Measurements from ENCODE around the gene ALDH2.
"Not testable (repeated sequence)": the region's sequence is repeated elsewhere in the genome, so short reads cannot be mapped to it uniquely, and the experiment has no call there.

The ALDH2 gene

GRCh38 chr12:111789779-111790178 lies 23.0 kb downstream of the ALDH2 start:
- no peak for DNase-seq (ENCODE audit: low spot score)

DNA sequence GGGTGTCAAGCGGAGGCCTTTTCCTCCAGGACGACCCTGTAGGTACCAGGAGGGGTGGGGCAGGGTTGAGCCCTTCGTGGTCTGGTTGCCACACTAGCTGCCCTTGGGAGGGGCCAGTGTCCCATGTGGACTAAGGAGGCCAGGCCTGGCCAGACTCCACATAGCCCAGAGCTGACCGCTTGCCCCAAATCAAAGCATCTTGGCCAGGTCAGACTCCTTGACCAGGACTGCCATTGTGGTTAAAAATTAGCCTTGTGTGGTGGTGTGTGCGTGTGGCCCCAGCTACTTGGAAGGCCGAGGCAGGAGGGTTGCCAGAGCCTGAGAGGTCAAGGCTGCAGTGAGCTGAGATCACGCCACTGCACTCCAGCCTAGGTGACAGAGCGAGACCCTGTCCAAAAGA lies 24.8 kb downstream of the ALDH2 start:
- no peak for DNase-seq (ENCODE audit: low spot score)

- DNase-seq (ENCODE audit: low spot score) = peak; percentile 40
Observed at GRCh38 chr12:111792155-111792855, 25.6 kb downstream of the ALDH2 start.

- no peak for DNase-seq (ENCODE audit: low spot score)
Observed at GRCh38 chr12:111792856-111793235, 26.1 kb downstream of the ALDH2 start.

- no peak for DNase-seq (ENCODE audit: low spot score)
Observed at GRCh38 chr12:111798182-111798581, 31.4 kb downstream of the ALDH2 start.

GRCh38 chr12:111799758-111800157 lies 33.0 kb downstream of the ALDH2 start:
- DNase-seq (ENCODE audit: low spot score) = no peak

GRCh38 chr12:111803038-111803626 lies 36.4 kb downstream of the ALDH2 start:
- no peak for DNase-seq (ENCODE audit: low spot score)

DNA sequence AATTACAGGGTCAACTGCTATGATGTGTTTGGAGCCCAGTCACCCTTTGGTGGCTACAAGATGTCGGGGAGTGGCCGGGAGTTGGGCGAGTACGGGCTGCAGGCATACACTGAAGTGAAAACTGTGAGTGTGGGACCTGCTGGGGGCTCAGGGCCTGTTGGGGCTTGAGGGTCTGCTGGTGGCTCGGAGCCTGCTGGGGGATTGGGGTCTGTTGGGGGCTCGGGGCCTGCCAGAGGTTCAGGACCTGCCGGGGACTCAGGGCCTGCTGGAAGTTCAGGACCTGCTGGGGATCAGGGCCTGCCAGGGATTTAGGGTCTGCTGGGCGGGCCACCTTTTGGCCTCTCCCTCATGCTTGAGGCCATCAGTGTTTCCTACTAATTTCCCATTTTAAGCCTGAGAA lies 37.1 kb downstream of the ALDH2 start:
- DNase-seq (ENCODE audit: low spot score) = no peak

DNA sequence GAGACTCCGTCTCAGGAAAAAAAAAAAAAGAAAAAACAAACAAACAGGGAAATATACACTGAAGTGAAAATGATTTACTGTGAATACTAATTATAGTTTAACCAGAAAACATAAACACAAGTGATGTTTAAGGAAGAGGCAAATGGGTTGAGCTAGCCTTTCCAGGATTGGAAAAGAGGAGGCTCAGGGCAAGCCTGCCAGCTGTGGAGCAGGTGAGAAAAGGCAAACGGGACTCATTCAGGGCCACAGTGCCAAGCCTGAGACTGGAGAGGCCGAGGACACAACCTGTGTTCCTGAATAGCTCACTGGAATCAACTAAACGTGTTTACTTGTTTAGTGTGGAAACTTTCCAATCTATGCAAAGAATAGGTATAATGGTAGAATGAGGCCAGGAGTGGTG lies 39.6 kb downstream of the ALDH2 start:
- DNase-seq (ENCODE audit: low spot score) = no peak

DNA sequence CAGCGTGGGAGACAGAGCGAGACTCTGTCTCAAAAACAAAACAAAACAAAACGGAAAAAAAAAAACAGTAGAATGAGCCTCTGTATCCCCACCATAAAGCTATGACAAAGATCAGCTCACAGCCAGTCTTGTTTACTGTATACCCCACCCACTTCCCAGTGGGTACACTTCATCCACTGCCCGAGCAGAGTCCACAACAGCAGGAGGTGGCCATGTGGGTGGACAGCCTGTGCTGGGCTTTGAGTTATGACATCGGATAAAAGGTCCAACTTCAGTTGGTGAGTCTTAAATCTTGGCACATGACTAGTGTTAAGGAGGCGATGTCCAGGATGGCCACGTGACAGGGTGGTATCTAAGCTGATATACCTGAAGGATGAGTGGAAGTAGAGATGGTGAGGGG lies 40.5 kb downstream of the ALDH2 start:
- no peak for DNase-seq (ENCODE audit: low spot score)

GRCh38 chr12:111812881-111813741 lies 46.4 kb downstream of the ALDH2 start:
- peak; percentile 77 for DNase-seq (ENCODE audit: low spot score)

- no peak for DNase-seq (ENCODE audit: low spot score)
Observed at GRCh38 chr12:111816065-111816615, 49.4 kb downstream of the ALDH2 start.

- DNase-seq (ENCODE audit: low spot score) = not testable (repeated sequence)
Observed at GRCh38 chr12:111816898-111817297, 50.2 kb downstream of the ALDH2 start.

DNA sequence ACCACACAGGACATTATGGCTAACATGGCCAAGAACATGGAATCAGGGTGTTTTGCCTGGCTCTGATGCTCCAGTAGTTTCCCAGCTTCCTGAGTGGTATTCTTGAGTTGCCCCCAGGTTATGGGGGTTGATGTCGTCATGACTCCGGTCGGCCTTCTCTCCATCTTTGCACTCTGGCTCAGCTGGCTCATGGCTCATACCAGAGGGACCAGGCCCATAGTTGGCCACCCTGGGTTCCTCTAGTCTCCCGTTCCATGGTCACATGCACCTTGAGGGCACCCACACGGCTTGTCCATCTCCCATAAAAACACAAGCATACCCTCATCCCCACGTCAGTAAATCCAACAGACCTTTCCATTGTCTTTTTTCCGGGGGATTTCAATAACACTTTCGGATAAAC lies 51.6 kb downstream of the ALDH2 start:
- DNase-seq (ENCODE audit: low spot score) = no peak

GRCh38 chr12:111819191-111820158 lies 52.7 kb downstream of the ALDH2 start:
- DNase-seq (ENCODE audit: low spot score) = no peak

GRCh38 chr12:111820828-111821227 lies 54.1 kb downstream of the ALDH2 start:
- not testable (repeated sequence) for DNase-seq (ENCODE audit: low spot score)

DNA sequence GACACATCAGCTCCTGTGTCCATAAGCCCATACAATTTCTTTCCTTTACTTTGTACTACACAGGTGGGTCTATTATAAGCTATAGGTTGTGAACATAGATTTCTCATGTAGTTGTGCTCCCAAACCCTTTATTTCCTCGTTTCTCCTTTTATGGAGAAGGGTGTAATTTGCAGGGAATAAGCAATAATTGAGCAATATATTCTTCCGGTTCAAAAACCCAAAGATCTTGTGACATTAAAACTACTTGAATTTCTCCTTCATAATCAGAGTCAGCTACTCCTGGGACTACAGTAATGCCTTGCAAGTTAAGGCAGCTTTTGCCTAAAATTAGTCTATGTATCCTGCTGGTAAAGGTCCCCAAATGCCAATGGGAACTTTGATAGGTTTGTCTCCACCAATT lies 56.2 kb downstream of the ALDH2 start:
- no peak for DNase-seq (ENCODE audit: low spot score)

GRCh38 chr12:111823891-111824290 lies 57.2 kb downstream of the ALDH2 start:
- DNase-seq (ENCODE audit: low spot score) = no peak

DNA sequence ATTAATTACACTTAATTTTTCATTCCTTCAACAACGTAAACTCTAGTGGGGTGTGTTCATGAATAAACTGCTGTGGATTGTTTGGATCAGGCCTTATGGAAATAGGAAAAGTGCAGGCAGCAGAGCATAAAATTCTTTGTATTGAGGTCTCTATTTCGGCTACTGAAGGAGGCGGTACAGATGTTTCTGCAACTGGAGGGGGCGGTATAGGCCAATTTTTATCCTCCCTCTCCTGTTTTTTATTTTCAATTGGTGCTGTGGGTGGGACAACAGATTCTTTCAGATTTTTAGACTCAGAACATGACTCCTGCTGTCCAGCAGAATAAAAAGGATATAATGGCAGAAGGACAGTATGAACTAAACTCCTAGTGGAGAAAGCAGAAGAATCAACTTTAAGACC lies 57.6 kb downstream of the ALDH2 start:
- DNase-seq (ENCODE audit: low spot score) = not testable (repeated sequence)

- DNase-seq (ENCODE audit: low spot score) = no peak
Observed at GRCh38 chr12:111825509-111825908, 58.8 kb downstream of the ALDH2 start.

GRCh38 chr12:111826316-111826715 lies 59.6 kb downstream of the ALDH2 start:
- no peak for DNase-seq (ENCODE audit: low spot score)

- DNase-seq (ENCODE audit: low spot score) = no peak
Observed at GRCh38 chr12:111826992-111827391, 60.3 kb downstream of the ALDH2 start.
